VCaP (cell line): Measurements from ENCODE around the gene PLEKHA6.

Experiments used
- H3K27ac ChIP-seq: fragments of 450-650 bp; 2 replicates; pipeline ENCODE4 v1.5.1; 2017
- CTCF ChIP-seq: fragments of 450-650 bp; conservative IDR thresholded peaks from 2 replicates; pipeline ENCODE4 v1.5.1; 2017; ENCODE audit warnings: mild to moderate bottlenecking, moderate library complexity

Gene PLEKHA6

GRCh38 chr1:204258213-204259115 is 101.3 kb downstream of the PLEKHA6 start:
- peak overlapping the region; percentile 40; the same call in 1 of the 2 replicates for H3K27ac ChIP-seq
- TF ChIP-seq CTCF: peak; percentile 57

GRCh38 chr1:204257446-204257845 is 102.3 kb downstream of the PLEKHA6 start:
- no peak for TF ChIP-seq CTCF
- H3K27ac ChIP-seq: peak overlapping the region; percentile 40; the same call in 1 of the 2 replicates

GRCh38 chr1:204256531-204256930 is 103.2 kb downstream of the PLEKHA6 start:
- TF ChIP-seq CTCF: no peak
- H3K27ac ChIP-seq: peak overlapping the region; percentile 45; the same call in 1 of the 2 replicates

- peak overlapping the region; percentile 45 for H3K27ac ChIP-seq
These were observed 103.8 kb downstream of the PLEKHA6 start for GRCh38 chr1:204255966-204256365.

GRCh38 chr1:204255225-204255624 is 104.5 kb downstream of the PLEKHA6 start:
- TF ChIP-seq CTCF: no peak
- H3K27ac ChIP-seq: peak overlapping the region; percentile 45

More at GRCh38 chr1:204255966-204256365, 103.8 kb downstream of the PLEKHA6 start:
- no peak for TF ChIP-seq CTCF

- no peak for TF ChIP-seq CTCF
- H3K27ac ChIP-seq: no peak overlapping the region
These were observed 105.6 kb downstream of the PLEKHA6 start for GRCh38 chr1:204254031-204254661.

- H3K27ac ChIP-seq: no peak overlapping the region
- no peak for TF ChIP-seq CTCF
These were observed 107.6 kb downstream of the PLEKHA6 start for GRCh38 chr1:204251926-204252689.
